AG20443 (cell line): ENCODE results near the gene GLT1D1.
"Not testable (repeated sequence)": the region's sequence is repeated elsewhere in the genome, so short reads cannot be mapped to it uniquely, and the experiment has no call there.

Experiments
- DNase-seq: peaks from one replicate; pipeline ENCODE4 v3.0.0; 2012; ENCODE audit warnings: low spot score, mixed read lengths

GLT1D1 gene

GRCh38 chr12:128852885-128853599 is at the start of gene GLT1D1:
Gene GLT1D1 (plus strand): TSS chr12:128853478. CDS start chr12:128853582, 104 bp downstream.
- no peak for DNase-seq

GRCh38 chr12:128803788-128804187 is 49.5 kb upstream of the GLT1D1 start:
- DNase-seq = no peak

DNA sequence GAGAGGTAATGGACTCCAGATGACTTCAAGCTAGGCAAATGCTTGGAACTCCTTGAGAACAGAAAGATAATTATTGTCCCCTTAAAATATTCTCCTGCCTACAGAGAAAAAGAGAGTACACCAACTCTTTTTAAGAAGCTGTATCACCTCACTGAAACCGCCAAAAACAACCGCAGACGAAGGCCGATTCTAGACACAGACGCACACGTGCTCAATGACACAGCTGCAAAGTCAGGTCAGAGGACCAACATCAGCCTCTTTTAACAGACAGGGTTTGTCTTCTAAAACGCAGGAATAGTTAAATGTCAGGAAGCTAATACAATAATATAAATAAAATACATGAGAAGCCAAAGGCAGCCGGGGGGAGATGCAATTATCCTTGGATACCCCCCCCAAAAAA is 48.5 kb upstream of the GLT1D1 start:
- no peak for DNase-seq

DNA sequence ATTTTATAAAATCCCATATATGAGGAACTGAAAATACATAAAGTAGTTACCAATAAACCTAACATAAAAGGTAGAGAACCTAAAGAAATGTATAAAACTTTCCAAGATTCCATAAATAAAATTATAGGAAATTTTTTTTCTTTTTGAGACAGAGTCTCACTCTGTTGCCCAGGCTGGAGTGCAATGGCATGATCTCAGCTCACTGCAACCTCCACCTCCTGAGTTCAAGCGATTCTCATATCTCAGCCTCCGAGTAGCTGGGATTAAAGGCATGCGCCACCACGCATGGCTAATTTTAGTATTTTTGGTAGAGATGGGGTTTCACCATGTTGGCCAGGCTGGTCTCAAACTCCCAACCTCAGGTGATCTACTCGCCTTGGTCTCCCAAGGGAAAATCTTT is 47.9 kb upstream of the GLT1D1 start:
- DNase-seq = not testable (repeated sequence)

DNA sequence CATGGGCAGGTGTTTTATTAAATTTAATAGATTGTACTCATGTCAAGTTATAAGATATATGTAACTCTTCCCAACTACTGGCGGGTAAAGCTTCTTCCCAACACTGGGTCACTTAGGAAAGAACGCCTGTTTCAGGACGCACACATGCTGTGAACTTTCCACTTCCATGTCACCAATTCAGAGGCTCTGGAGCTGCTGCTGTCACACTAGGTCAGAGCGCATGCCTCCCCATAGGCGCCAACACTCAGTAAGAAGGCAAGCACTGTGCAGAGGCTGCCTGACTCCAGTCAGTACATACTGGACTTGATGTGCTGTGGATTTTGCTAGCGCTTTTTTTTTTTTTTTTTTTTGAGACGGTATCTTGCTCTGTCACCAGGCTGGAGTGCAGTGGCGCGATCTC is 46.7 kb upstream of the GLT1D1 start:
- DNase-seq = no peak

DNA sequence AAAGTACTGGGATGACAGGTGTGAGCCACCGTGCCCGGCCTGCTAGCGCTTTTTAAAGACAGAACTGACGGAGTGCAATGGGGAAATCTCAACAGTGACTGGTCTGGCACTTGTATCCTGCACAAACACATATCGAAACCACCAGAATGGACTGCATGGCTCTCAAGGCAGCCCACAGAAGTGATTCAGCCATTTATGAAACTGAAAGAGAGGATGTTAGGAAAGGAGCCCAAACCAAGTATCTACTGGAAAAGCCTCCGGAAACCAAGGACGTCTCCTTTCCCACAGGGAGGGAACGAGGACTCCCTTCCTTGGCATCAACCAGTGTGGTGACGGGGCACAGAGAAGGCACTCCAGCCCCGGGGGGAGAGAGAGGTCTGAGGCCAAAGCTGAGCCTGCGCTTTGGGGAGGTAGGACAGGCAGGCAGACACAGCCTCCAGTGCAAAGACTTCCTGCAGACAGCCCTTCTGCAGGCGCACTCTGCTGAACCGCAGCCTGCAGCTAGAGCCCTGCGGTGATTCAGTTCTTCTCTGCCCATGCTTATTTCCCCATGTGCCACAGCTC is 46.0 kb upstream of the GLT1D1 start:
- DNase-seq = no peak

DNA sequence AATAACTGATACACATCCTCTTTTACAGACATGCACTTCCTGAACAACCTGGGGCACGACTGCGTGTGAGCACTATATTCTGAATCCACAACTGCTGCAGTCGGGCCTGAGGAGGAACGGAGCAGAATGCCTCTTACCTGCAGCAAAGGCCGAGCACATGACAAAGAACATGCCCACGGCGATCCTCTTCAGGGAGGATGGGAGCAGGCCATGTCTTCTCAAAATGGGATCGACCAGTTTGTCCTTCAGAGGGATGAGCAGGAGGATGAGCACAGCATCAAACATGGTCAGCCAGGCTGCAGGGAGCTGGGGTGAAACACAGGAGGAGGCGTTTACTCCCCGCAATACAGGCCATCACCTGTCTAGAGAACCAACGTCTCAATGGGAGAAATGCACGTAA is 44.6 kb upstream of the GLT1D1 start:
- no peak for DNase-seq

GRCh38 chr12:128810182-128811127 is 42.8 kb upstream of the GLT1D1 start:
- peak; percentile 69 for DNase-seq

DNA sequence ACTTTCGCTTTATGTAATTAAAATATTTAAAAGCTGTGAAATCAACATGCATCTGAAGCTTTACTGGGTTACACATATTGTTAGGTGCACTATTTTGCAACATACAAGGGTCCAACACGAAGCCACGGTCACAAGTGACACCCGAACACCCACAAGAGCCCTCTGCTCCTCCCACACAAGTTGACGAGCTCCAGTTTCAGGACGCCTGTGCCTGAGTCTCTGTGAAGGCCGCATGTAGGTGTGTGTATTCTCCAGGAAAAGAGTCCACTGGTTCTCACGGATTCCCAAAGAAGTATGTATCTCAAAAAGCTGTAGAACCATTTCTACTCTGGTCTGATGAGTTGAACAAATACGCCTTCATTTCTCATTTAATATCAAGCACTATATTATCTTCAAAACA is 41.5 kb upstream of the GLT1D1 start:
- no peak for DNase-seq

DNA sequence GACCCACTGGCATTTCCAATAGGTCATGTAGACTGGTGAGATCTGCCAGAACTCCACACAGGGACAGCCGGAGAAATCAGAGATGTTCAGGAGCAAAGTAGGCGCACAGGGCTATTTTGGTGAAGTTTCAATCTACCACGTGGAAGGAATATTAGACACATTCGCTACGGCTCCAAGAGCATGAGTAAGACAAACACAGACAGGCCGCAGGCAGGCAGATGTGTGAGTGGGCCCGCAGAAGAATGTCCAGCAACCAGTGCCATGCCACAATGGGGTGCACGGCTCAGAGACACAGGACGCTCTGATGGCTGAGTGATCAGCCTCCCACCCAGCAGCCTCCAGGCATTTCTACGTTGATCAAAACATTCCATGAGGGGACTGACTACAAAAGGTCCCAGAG is 39.9 kb upstream of the GLT1D1 start:
- peak; percentile 66 for DNase-seq

DNA sequence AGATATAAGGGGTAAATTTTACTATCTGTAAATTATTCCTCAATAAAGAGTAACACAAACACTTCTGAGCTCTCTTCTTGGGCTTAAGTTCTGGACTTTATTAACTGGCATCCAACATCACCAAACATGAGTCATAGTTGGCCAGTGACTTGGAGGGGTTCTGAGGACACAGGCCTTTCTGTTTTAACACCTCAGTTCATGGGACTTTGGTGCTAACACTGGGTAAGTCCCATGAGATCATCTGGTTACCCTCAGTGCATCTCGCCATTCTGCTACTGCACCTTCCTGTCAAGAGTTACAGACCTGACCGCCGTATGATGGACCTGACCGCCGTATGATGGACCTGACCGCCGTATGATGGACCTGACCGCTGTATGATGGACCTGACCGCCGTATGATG is 39.4 kb upstream of the GLT1D1 start:
- no peak for DNase-seq

GRCh38 chr12:128814411-128815261 is 38.6 kb upstream of the GLT1D1 start:
- DNase-seq = no peak

DNA sequence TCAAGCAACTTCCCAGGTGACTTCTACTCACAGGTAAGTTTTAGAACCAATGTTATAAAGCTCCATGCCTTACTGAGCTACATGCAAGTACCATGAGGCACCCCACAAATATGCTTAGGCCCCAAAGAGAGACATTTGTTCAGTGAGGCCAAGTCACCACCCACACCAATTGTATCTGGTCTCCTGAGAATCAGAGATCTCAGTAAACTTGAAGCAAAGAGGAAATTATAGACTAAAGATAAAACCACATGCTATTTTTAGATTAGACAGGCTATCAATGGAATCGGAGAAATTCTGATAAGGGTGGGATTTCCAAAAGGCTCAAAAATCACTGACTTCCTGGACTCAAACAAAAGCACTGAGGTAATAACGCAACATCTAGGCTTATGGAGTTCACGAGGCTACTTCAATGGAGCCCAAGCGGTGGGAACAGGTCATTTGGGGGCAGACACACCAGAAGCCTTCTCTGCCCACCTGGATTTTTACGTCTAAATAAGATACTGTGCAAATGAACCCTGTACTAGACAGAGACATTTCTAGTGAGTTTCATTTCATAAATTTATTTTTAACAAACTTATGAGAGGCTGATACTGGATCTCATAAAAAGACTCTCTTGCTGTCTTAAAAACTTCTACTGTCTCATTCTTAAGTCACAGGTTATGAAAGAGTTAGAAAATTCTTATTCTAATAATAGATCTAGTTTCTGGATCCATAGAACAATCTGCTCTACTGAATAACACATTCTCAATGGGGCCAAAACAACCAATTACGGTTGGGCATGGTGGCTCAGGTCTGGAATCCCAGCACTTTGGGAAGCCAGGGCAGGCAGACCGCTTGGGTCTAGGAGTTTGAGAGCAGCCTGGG is 37.3 kb upstream of the GLT1D1 start:
- DNase-seq = no peak

DNA sequence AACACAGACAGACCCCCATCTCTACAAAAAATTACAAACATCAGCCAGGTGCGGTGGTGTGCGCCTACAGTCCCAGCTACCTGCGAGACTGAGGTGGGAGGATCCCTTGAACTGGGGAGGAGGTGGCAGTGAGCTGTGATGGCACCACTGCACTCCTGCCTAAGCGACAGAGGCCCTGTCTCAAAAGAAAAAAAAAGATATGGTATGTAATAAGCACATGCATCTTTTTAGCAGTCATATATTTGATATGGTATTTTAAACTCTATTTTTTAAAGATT is 36.7 kb upstream of the GLT1D1 start:
- DNase-seq = no peak

DNA sequence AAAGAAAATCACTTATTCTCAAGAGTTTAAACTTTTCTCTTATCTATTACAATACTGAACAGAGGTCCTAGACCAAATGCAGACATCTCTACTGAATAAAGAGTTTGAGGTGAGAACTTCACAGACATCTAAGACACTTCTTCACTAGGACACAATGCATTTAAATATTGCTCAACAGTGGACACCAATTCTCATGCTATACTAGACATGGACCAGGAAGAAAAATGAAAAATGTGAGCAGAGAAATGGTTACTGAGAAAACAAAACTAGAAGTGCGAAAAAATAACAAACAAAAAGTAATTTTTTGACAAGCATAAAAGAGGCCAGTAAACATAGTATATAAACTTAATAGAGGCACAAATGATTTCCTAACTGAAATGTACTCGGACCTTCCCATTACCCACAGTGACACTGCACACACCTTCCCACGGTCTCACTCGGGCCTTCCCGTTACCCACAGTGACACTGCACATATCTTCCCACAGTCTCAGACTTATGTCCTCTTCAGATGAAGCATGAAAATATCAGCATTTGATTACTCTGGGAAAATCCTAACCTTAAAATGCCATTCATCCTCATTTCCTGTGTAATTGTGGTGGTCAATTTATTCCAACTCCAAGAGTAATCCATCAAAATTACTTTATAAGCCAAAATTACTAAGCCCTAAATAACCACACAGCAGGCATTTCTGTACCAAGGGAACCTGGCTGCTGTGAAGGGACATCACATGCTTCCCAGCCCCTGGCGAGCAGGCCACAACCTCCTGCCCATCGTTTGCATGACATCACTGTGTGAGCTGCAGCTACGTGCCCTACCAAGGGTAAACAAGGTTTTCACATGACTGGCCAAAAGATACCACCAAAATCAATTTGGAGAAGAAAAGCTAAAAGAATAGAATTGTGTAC is 35.9 kb upstream of the GLT1D1 start:
- DNase-seq = peak; percentile 77

DNA sequence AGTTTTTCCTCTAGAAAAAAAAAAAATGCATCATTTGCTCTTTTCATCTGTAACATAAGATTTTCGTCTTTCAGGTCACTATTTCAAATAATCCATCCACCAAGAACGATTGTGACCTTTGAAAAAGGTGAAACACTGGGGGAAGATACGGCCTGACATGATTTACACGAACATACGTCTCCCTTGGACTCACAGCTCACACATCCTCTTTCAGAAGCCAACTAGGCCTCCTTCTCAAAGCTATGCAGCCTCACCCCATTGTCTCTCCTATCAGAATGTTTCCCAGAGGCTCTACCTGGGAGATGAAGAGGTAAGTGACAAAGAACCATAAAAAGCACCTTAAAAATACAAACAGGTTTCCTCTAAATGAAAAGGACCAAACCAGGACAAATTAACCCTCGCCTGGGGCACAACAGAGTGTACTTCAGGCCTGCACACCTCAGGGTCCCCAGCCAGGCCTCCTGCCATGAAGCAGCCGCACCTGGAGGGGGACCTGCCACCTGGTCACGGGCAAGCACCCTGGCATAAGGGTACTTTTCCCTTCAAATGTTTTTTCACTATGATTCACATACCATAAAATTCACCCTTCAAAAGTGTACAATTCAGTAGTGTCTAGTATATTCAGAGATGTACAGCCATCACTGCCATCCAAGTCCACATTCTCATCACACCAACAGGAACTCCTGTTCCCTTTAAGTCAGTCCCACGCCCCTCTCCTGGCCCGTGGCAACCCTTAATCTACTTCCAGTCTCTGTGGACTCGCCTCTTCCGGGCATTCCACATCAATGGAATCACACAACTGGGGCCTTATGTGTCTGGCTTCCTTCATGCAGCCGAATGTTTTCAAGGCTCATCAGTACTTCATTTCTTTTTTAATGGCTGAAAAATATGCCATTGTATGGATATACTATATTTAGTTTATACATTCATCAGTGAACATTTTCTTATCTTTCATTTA is 34.9 kb upstream of the GLT1D1 start:
- DNase-seq = peak; percentile 73

- DNase-seq = no peak
These were observed 33.8 kb upstream of the GLT1D1 start for GRCh38 chr12:128819293-128820144.

DNA sequence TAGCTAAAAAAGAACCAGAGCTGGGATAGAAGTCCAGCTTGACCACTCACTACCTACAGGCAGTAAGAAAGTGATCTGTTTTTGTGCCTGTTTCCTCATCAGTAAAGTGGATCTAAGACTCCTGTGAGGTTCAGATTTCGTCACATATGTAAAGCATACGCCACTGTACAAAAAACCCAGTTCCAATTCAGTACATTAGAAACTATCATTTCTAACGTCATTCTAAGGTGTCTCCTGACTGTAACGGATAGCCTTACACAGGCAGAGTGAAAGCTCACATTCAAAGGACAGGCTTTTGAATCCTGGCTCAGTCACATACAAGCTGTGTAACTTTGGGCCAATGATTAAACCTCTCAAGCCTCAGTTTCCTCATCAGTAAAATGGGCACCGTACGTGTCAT is 33.0 kb upstream of the GLT1D1 start:
- no peak for DNase-seq
